WI38 (cell line): ENCODE measurements around the gene TRDN.

Experiments
- H3K4me3 ChIP-seq: 2 replicates; pipeline ENCODE4 v1.5.1; 2011; ENCODE audit warnings: low read depth, mild to moderate bottlenecking, control low read depth, low read length
- TF ChIP-seq, protein P1 (sequence below): IDR thresholded peaks from 2 replicates; pipeline ENCODE4 v1.5.1; 2012; ENCODE audit warnings: low read depth, mild to moderate bottlenecking, control low read depth, low read length

The TRDN gene

GRCh38 chr6:123632641-123633040 is 4.1 kb downstream of the TRDN start:
- H3K4me3 ChIP-seq, result no peak overlapping the region
- TF ChIP-seq, protein P1, sequence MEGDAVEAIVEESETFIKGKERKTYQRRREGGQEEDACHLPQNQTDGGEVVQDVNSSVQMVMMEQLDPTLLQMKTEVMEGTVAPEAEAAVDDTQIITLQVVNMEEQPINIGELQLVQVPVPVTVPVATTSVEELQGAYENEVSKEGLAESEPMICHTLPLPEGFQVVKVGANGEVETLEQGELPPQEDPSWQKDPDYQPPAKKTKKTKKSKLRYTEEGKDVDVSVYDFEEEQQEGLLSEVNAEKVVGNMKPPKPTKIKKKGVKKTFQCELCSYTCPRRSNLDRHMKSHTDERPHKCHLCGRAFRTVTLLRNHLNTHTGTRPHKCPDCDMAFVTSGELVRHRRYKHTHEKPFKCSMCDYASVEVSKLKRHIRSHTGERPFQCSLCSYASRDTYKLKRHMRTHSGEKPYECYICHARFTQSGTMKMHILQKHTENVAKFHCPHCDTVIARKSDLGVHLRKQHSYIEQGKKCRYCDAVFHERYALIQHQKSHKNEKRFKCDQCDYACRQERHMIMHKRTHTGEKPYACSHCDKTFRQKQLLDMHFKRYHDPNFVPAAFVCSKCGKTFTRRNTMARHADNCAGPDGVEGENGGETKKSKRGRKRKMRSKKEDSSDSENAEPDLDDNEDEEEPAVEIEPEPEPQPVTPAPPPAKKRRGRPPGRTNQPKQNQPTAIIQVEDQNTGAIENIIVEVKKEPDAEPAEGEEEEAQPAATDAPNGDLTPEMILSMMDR, result no peak

DNA sequence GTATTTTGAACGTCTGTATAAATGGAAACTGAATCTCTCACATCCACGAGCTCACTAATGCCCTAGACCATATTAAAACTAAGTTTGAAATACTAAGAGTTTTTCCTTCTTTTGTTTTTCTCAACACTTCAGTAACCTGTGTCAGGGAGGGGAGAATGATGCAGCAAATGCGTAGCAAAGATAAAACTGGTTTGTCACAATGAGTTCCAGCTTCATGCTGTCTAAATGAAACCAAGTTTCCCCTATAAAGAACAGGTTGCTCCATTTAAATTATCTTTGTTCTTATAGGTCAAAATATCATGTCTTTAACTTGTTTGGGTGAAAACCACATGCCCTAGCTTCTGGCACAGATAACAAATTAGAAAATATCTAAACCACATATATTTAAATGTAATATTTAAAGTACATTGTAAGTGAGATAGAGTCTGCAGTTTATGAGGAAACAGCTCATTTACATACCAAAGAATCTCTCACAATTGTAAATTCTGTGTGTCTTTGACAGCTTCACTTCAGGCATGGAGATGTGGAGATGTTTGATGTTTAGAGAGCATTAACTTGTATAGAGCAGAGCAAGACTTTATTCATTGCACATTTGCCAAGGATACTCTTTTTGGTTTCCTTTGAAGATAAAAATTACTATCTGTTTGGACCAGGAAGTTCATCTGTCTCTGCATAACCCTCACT is 7.3 kb downstream of the TRDN start:
- TF ChIP-seq, protein P1, result no peak
- H3K4me3 ChIP-seq, result no peak overlapping the region

DNA sequence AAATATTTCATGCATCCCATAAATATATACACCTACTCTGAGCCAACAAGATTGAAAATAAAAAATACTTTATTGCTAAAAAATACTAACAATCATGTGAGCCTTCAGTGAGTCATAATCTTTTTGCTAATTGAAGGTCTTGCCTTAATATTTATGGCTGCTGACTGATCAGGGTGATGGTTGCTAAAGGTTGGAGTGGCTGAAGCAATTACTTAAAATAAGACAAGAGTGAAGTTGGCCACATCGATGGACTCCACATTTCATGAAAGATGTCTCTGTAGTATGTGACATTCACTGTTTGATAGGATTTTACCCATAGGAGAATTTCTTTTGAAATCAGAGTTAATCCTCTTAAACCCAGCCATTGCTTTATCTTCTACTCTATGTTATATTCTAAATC is 11.1 kb downstream of the TRDN start:
- no peak overlapping the region for H3K4me3 ChIP-seq
- TF ChIP-seq, protein P1, result no peak

GRCh38 chr6:123622780-123623179 is 14.0 kb downstream of the TRDN start:
- TF ChIP-seq, protein P1, result no peak
- H3K4me3 ChIP-seq, result no peak overlapping the region

DNA sequence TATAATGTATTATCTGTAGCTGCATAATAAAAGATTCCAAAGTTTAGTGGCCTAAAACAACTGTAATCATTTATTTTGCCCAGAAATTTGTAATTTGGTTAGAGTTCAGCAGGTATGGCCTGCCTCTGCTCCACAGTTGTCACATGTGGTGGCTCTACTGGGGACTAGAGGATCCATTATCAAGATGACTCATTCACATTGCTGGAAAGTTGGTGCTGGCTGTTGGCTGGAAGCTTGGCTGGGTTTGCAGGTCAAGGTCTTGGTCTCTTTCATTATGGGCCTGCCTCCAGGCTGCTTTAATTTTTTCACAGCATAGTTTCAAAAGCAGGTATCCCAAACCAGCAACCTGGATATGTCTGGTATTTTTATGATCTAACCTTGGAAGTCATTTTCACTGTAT is 17.6 kb downstream of the TRDN start:
- no peak overlapping the region for H3K4me3 ChIP-seq
- TF ChIP-seq, protein P1, result no peak

DNA sequence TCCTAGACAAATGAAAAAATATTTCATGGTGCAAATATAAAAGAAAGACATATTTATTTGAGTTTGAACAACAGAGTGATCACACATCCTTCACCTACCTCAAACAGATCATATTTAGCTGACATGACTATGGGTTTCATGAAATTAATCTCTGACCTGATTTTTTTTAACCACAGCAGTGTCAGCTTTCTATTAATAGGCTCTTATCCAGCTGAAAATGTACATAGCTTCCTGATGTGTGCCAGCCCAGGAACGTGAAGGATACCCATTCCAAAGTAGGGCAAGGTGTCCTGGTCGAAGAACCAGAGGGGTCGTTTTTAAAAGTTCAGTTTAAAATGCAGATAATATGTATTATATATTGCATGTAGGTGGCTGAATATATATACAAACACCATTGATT is 19.8 kb downstream of the TRDN start:
- TF ChIP-seq, protein P1, result no peak
- H3K4me3 ChIP-seq, result no peak overlapping the region

- TF ChIP-seq, protein P1, result no peak
- no peak overlapping the region for H3K4me3 ChIP-seq
Observed at GRCh38 chr6:123616016-123616415, 20.7 kb downstream of the TRDN start.
